Fibroblast of the aortic adventitia (primary cell): Measurements from ENCODE around the gene GATA2. TPM values are rescaled to one million over a fixed set of nuclear protein-coding genes. Genes with fewer than 3 reads are reported as not detected.

Source experiments
- DNase-seq: peaks from one replicate; pipeline ENCODE4 v3.0.0-alpha.2; 2010; ENCODE audit warnings: low read depth
- H3K4me3 ChIP-seq: 2 replicates; pipeline ENCODE4 v1.5.1; 2011; ENCODE audit warnings: low read depth, mild to moderate bottlenecking, control low read depth, low read length, moderate library complexity
- total RNA-seq: library from RNA; depleted of rRNA; stranded (reverse); fragments of >200 nt; gene quantifications from 2 replicates; pipeline ENCODE4 v1.2.3, GENCODE V29; 2012; ENCODE audit warnings: low replicate concordance
- TF ChIP-seq, protein P1 (sequence below): IDR thresholded peaks from 2 replicates; pipeline ENCODE4 v1.5.1; 2011; ENCODE audit warnings: mild to moderate bottlenecking, low read length, control low read depth, inconsistent platforms; ENCODE audit not compliant: insufficient read depth

The GATA2 gene
- total RNA-seq, 1 donor: 9.3 TPM

DNA sequence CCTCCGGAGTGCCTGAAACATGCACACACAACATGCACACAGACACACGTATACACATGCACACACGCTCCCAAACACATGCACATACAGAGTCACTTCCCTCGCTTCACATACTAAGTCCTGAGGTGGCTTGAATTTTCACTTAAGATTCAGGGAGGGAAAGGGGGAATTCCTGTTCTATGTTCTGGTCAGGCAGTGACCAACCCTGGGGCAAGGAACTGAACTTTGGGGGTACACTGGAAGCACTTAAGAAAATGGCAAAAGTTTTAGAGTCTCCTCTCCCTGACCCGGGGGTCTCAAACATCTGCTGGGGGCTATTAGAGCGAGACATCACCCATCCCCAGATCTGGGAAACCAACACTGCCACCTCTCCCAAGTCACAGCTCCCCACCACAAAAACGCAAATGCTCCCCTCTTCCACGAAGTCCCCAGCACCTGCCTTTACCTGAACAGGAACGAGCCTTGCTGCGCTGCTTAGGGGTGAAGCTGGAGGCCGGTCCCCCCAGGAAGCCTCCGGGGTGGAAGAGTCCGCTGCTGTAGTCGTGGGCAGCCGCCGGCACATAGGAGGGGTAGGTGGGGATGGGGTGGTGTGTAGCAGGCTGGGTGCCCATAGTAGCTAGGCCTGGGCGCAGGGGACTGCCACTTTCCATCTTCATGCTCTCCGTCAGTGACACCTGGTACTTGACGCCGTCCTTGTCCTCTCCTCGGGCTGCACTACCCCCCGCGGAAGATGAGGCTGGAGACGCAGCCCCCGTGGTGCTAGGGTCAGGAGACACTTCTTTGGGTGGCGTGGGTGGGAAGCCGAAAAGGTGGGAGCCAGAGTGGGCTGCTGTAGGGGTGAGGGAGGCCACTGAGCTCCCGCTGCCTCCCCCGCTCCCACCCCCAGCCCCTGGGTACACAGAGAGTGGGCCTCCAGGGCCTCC, 7.5 kb downstream of the GATA2 start:
- no peak for DNase-seq
- TF ChIP-seq, protein P1, sequence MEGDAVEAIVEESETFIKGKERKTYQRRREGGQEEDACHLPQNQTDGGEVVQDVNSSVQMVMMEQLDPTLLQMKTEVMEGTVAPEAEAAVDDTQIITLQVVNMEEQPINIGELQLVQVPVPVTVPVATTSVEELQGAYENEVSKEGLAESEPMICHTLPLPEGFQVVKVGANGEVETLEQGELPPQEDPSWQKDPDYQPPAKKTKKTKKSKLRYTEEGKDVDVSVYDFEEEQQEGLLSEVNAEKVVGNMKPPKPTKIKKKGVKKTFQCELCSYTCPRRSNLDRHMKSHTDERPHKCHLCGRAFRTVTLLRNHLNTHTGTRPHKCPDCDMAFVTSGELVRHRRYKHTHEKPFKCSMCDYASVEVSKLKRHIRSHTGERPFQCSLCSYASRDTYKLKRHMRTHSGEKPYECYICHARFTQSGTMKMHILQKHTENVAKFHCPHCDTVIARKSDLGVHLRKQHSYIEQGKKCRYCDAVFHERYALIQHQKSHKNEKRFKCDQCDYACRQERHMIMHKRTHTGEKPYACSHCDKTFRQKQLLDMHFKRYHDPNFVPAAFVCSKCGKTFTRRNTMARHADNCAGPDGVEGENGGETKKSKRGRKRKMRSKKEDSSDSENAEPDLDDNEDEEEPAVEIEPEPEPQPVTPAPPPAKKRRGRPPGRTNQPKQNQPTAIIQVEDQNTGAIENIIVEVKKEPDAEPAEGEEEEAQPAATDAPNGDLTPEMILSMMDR: no peak
- H3K4me3 ChIP-seq: peak overlapping the region; percentile 10

DNA sequence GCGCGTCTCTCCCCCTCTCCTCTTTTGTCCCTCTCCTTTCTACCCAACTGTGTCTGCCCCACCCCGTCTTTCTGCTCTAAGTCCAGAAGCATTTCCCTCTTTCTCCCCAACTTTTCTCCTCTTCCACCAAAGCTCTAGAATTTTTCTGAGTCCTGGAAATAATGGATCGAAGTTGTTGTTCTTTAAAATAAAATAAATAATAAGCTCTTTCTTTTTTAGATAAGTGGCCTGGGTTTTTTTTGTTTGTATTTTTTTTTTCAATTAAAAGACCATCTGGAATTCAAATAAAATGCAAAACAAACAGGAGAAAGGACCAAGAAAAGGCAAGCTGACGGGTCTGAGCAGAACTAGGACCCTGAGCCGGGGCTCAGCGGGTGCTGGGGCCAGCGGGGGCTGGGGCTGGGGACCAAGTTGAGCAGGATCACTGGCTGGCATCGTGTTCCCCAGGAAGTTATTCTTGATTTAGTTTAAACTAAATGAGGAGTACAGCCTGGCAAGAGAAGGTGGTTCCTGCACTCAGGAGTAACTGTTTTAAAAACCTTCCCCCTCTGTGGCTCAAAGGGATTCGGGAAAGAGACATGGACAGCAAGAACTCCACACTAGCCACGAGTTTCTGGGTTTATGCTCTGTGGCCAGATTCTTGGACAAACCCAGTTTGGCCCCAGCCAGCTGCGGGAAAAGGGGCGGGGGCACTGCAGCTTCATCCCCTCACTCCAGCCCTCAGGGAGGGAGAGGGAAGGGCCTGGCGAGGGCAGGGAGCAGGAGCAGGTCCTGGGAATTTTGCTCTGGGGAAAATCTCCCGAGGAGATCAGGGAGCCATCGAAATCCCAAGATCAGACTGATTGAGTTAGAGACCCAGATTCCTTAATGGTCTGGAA, 8.4 kb downstream of the GATA2 start:
- DNase-seq: no peak
- no peak overlapping the region for H3K4me3 ChIP-seq
- TF ChIP-seq, protein P1: no peak

DNA sequence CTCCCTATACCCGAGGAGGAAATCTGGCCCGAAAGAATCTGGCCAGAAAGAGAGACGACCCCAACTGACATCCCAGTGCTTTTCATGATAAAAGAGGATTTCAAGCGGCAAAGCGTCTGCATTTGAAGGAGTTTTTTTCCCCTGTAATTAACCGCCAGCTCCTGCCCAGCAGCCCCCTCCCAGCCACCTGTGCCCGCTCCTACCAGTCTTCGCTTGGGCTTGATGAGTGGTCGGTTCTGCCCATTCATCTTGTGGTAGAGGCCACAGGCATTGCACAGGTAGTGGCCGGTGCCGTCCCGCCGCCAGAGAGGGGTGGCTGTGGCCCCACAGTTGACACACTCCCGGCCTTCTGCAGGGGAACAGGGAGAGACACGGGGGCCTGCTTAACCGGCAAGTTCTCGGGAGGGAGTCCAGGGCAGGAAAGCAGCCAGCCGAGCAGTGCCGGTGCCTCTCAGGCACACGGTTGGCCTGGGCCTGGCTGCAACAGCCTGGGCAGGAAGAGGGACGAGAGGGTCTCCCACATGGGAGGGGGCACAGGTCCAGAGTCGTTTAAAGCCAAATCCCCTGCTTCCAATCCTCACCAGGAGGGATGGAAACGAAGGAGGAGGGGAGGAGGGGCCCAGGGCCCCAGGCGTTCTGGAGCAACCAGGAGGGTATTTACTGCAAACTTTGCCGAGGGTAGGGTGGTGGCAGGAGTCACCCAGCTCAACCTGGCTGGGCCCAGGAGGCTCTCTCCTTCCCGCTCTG, 9.2 kb downstream of the GATA2 start:
- DNase-seq: no peak
- TF ChIP-seq, protein P1: no peak
- H3K4me3 ChIP-seq: peak overlapping the region; percentile 22

GRCh38 chr3:128482666-128483656, 10.0 kb downstream of the GATA2 start:
- TF ChIP-seq, protein P1: peak; percentile 3
- DNase-seq: peak; percentile 60
- H3K4me3 ChIP-seq: no peak overlapping the region

- H3K4me3 ChIP-seq: no peak overlapping the region
- DNase-seq: no peak
- TF ChIP-seq, protein P1: no peak
Measured at GRCh38 chr3:128482175-128482574, 10.8 kb downstream of the GATA2 start.
